Kidney (tissue), 14 donors: ENCODE measurements around the gene NFATC2. TPM values are rescaled to one million over a fixed set of nuclear protein-coding genes. Genes with fewer than 3 reads are reported as not detected.
"Not testable (repeated sequence)": the region's sequence is repeated elsewhere in the genome, so short reads cannot be mapped to it uniquely, and the experiment has no call there.

Source experiments
- DNase-seq, 5 donors: peaks; one replicate each; pipeline ENCODE4 v3.0.0-alpha.2; 2013 to 2020
- FAIRE-seq: peaks from 2 replicates; lab custom pipeline; 2012; peaks lifted over from hg19 to GRCh38; lab: Jason Lieb, UNC
- H3K27ac ChIP-seq, 2 donors: one replicate each; pipeline ENCODE4 v1.7.0; 2013; ENCODE audit warnings: low read depth in 2 of 2, low read length in 2 of 2, inconsistent platforms in 1 of 2
- H3K27me3 ChIP-seq: one replicate; pipeline ENCODE4 v1.7.1; 2013; ENCODE audit warnings: low read length, inconsistent platforms; ENCODE audit not compliant: control insufficient read depth, insufficient read depth
- H3K36me3 ChIP-seq, 3 donors: one replicate each; pipeline versions ENCODE4 v1.7.0 to v1.7.1; 2013; ENCODE audit warnings: low read length in 3 of 3, control low read depth in 1 of 3, inconsistent platforms in 1 of 3; ENCODE audit not compliant: insufficient read depth in 3 of 3, control insufficient read depth in 2 of 3
- H3K4me1 ChIP-seq, 3 donors: one replicate each; pipeline versions ENCODE4 v1.7.0 to v1.7.1; 2013; ENCODE audit warnings: low read length in 3 of 3, inconsistent platforms in 1 of 3, low read depth in 1 of 3; ENCODE audit not compliant: control insufficient read depth in 2 of 3, insufficient read depth in 2 of 3
- H3K4me3 ChIP-seq, 3 donors: one replicate each; pipeline versions ENCODE4 v1.7.0 to v1.8.1; 2013; ENCODE audit warnings: low read length in 3 of 3, control low read depth in 1 of 3, inconsistent platforms in 1 of 3
- H3K9ac ChIP-seq, 3 donors: one replicate each; pipeline versions ENCODE4 v1.7.0 to v1.7.1; 2013; ENCODE audit warnings: low read length in 3 of 3, control low read depth in 1 of 3, inconsistent platforms in 1 of 3
- H3K9me3 ChIP-seq, 3 donors: one replicate each; pipeline versions ENCODE4 v1.7.0 to v1.7.1; 2013; ENCODE audit warnings: low read length in 3 of 3, control low read depth in 1 of 3, inconsistent platforms in 1 of 3; ENCODE audit not compliant: control insufficient read depth in 2 of 3, insufficient read depth in 1 of 3
- intact Hi-C: fragments of 100-400 bp; cut with DNase I; formaldehyde crosslinking; loops from one replicate; pipeline ENCODE4 v1.11.1; 2022
- polyA plus RNA-seq: library from polyadenylated mRNA; stranded (reverse); fragments of 350-450 nt; fragmentation: Illumina TruSeq; extraction: RNeasy Lipid Tissue Mini Kit (QIAGEN cat#74804); gene quantifications from one replicate; pipeline ENCODE4 v1.2.3, GENCODE V29; 2014; ENCODE audit warnings: low read depth, low replicate concordance; ENCODE audit not compliant: insufficient read depth
- total RNA-seq: library from RNA; stranded (reverse); fragmentation: NEBNext Ultra II Directional; extraction: Animal tissue kit (Norgen Biotek cat#: 25700); gene quantifications from one replicate; pipeline ENCODE4 v1.2.1, GENCODE V29; 2021
- TF ChIP-seq, protein P1 (sequence below): IDR thresholded peaks from 3 replicates; pipeline ENCODE4 v1.5.1; 2012; ENCODE audit warnings: mild to moderate bottlenecking, moderate library complexity, borderline replicate concordance; ENCODE audit not compliant: insufficient read depth; ENCODE audit errors: extremely low read depth
- donor health status: control.
- donor health status: control.
- donor health status: control.
- donor health status: control.
- donor health status: control.
- donor health status: DM: yes; HTN: yes; CAD: no.
- donor health status: Normal renal cell carcinoma (clear cell type).

The NFATC2 gene
- total and polyA plus RNA-seq, 2 donors from 2014 or later = 0.73 to 10.5 TPM

- DNase-seq (no peak), FAIRE-seq (no peak)
- Histone ChIP-seq H3K27ac (no peak overlapping the region), H3K9ac (no peak overlapping the region), H3K36me3 (no peaks in the 10 kb centered on the region), H3K9me3 (no peaks in the 10 kb centered on the region), H3K4me1 (no peaks in the 10 kb centered on the region), H3K4me3 (no peak overlapping the region), H3K27me3 (no peaks in the 10 kb centered on the region)
- intact Hi-C loops = no loop called here
- TF ChIP-seq, protein P1, sequence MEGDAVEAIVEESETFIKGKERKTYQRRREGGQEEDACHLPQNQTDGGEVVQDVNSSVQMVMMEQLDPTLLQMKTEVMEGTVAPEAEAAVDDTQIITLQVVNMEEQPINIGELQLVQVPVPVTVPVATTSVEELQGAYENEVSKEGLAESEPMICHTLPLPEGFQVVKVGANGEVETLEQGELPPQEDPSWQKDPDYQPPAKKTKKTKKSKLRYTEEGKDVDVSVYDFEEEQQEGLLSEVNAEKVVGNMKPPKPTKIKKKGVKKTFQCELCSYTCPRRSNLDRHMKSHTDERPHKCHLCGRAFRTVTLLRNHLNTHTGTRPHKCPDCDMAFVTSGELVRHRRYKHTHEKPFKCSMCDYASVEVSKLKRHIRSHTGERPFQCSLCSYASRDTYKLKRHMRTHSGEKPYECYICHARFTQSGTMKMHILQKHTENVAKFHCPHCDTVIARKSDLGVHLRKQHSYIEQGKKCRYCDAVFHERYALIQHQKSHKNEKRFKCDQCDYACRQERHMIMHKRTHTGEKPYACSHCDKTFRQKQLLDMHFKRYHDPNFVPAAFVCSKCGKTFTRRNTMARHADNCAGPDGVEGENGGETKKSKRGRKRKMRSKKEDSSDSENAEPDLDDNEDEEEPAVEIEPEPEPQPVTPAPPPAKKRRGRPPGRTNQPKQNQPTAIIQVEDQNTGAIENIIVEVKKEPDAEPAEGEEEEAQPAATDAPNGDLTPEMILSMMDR = no peak
Measured at GRCh38 chr20:51463560-51463959, 79.0 kb downstream of the NFATC2 start.

- no peak overlapping the region for H3K27ac ChIP-seq
- peak in 2 of 5 donors; percentile 56 to 93 for DNase-seq
Measured at GRCh38 chr20:51462566-51463276, 79.8 kb downstream of the NFATC2 start.

DNA sequence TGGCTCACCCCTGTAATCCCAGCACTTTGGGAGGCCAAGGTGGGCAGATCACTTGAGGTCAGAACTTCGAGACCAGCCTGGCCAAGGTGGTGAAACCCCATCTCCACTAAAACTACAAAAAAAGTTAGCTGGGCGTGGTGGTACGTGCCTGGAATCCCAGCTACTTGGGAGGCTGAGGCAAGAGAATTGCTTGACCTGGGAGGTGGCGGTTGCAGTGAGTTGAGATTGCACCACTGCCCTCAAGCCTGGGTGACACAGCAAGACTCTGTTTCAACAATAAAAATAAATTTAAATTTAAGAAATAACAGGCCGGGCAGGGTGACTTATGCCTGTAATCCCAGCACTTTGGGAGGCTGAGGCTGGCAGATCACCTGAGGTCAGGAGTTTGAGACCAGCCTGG lies 80.7 kb downstream of the NFATC2 start:
- FAIRE-seq, intact Hi-C loops, H3K4me3 ChIP-seq, H3K36me3 ChIP-seq, H3K9ac ChIP-seq, H3K4me1 ChIP-seq, H3K27me3 ChIP-seq, H3K27ac ChIP-seq, H3K9me3 ChIP-seq, DNase-seq: not testable (repeated sequence)

More at GRCh38 chr20:51462566-51463276, 79.8 kb downstream of the NFATC2 start:
- Histone ChIP-seq H3K9me3 (no peaks in the 10 kb centered on the region), H3K4me1 (no peaks in the 10 kb centered on the region), H3K9ac (no peak overlapping the region), H3K36me3 (no peaks in the 10 kb centered on the region), H3K4me3 (no peak overlapping the region), H3K27me3 (no peaks in the 10 kb centered on the region)
- FAIRE-seq = no peak
- TF ChIP-seq, protein P1 = no peak
- intact Hi-C loops = no loop called here

- H3K27ac ChIP-seq = no peak overlapping the region
- no peaks in the 10 kb centered on the region for H3K36me3 ChIP-seq
- peaks cover 0 to 4% (median 1%) of the 10 kb centered on the region in 3 donors for H3K4me1 ChIP-seq
- TF ChIP-seq, protein P1 = no peak
- no peak overlapping the region for H3K4me3 ChIP-seq
- no peaks in the 10 kb centered on the region for H3K9me3 ChIP-seq
- no peak overlapping the region for H3K9ac ChIP-seq
- no peaks in the 10 kb centered on the region for H3K27me3 ChIP-seq
- DNase-seq (peak in 2 of 5 donors; percentile 9 to 44), FAIRE-seq (no peak)
- intact Hi-C loops = no loop called here
Measured at GRCh38 chr20:51461306-51461705, 81.2 kb downstream of the NFATC2 start.
